Measurements from ENCODE around the gene TRPM3. TPM values are rescaled to one million over a fixed set of nuclear protein-coding genes. Genes with fewer than 3 reads are reported as not detected.

TRPM3 gene
- total and polyA plus RNA-seq, 2 of the 13 experiments (the other 11 are each of a cell fraction or from before 2014, with no cell fraction given): not detected

DNA sequence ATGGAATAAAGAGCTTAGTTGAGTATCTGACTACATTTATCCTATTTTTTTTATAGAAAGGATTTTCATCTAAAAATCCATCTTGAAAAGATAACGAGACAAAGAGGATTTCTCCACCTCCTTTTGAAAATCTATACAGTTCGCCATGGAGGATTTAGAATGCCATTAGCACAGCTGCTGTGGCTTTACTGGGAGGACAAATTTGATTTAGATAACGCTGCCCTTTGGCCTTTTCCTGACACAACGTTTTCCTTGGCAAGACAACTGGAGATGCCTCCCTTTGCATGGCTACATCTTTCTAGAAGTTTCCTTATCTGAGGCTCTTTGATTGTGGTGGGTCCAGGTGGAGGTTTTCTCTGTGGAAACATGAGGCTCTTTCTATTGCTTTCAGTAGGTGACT, 560.3 kb downstream of the TRPM3 start:
- H3K79me2 ChIP-seq (ENCODE audit: insufficient read depth, low read length): no peaks in the 10 kb centered on the region
- no peaks in the 10 kb centered on the region for H4K20me1 ChIP-seq (ENCODE audit: insufficient read depth, low read length)
- CTCF ChIA-PET (ENCODE audit: low intra/inter-chr PET ratio, low total read pairs): no interaction called here
- no peaks in the 10 kb centered on the region for H3K36me3 ChIP-seq (replicated peaks in 1 of 2; ENCODE audit: control insufficient read depth in 1 of 2, insufficient read depth in 2 of 2, low read length in 2 of 2)
- H3K4me3 ChIP-seq (replicated peaks in 1 of 3; ENCODE audit: insufficient read depth in 1 of 3, low read depth in 2 of 3, low read length in 3 of 3): no peak overlapping the region
- H3K4me1 ChIP-seq (ENCODE audit: insufficient read depth, low read length): no peaks in the 10 kb centered on the region
- H2AFZ ChIP-seq (ENCODE audit: low read length): no peak overlapping the region
- intact Hi-C loops (cut with micrococcal nuclease; ENCODE audit: unreplicated experiment) (no loop called here), in situ Hi-C loops (cut with HindIII; ENCODE audit: extremely low pct_ligation_motif_present, low pct_unique_long_range_greater_than_20kb) (no loop called here)
- ATAC-seq (no peak), DNase-seq (ENCODE audit: low spot score) (no peak), FAIRE-seq (no peak)
- H3K4me2 ChIP-seq (ENCODE audit: low read depth, low read length): no peak overlapping the region
- H3K27me3 ChIP-seq (ENCODE audit: control insufficient read depth in 1 of 2, insufficient read depth in 2 of 2, low read length in 2 of 2): no peaks in the 10 kb centered on the region; a peak in 1 of 5 replicates
- 3% methylated on average over 4 of the region's 4 CpGs for WGBS (ENCODE audit: low lambda C conversion rate)
- no peaks in the 10 kb centered on the region for H3K9me3 ChIP-seq (ENCODE audit: low read length)
- POLR2A ChIA-PET: no interaction called here
- no peak overlapping the region for H3K27ac ChIP-seq (ENCODE audit: extremely low read length, insufficient read depth, low read length)
- H3K9ac ChIP-seq (ENCODE audit: insufficient read depth, low read depth, low read length): no peak overlapping the region
- BruUV-seq (replicated peaks): no TSS peak
- TF ChIP-seq NR2F6 (IDR thresholded peaks at IDR 0.05) (no peak), NR2F6 (CRISPR knock-in tag; IDR thresholded peaks at IDR 0.05) (no peak), ZSCAN22 (CRISPR knock-in tag; IDR thresholded peaks at IDR 0.05) (no peak), AKAP8 (CRISPR knock-in tag; IDR thresholded peaks at IDR 0.05) (no peak), FIP1L1 (IDR thresholded peaks at IDR 0.05; ENCODE audit: borderline replicate concordance, insufficient read depth, low read depth, low read length) (no peak), ZNF589 (CRISPR knock-in tag; conservative IDR thresholded peaks at IDR 0.05) (no peak)
- TF ChIP-seq, protein P1, sequence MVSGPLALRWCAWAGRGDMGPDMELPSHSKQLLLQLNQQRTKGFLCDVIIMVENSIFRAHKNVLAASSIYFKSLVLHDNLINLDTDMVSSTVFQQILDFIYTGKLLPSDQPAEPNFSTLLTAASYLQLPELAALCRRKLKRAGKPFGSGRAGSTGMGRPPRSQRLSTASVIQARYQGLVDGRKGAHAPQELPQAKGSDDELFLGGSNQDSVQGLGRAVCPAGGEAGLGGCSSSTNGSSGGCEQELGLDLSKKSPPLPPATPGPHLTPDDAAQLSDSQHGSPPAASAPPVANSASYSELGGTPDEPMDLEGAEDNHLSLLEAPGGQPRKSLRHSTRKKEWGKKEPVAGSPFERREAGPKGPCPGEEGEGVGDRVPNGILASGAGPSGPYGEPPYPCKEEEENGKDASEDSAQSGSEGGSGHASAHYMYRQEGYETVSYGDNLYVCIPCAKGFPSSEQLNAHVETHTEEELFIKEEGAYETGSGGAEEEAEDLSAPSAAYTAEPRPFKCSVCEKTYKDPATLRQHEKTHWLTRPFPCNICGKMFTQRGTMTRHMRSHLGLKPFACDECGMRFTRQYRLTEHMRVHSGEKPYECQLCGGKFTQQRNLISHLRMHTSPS (CRISPR knock-in tag; IDR thresholded peaks at IDR 0.05; ENCODE audit: low read depth): no peak
- TF ChIP-seq, protein P2, sequence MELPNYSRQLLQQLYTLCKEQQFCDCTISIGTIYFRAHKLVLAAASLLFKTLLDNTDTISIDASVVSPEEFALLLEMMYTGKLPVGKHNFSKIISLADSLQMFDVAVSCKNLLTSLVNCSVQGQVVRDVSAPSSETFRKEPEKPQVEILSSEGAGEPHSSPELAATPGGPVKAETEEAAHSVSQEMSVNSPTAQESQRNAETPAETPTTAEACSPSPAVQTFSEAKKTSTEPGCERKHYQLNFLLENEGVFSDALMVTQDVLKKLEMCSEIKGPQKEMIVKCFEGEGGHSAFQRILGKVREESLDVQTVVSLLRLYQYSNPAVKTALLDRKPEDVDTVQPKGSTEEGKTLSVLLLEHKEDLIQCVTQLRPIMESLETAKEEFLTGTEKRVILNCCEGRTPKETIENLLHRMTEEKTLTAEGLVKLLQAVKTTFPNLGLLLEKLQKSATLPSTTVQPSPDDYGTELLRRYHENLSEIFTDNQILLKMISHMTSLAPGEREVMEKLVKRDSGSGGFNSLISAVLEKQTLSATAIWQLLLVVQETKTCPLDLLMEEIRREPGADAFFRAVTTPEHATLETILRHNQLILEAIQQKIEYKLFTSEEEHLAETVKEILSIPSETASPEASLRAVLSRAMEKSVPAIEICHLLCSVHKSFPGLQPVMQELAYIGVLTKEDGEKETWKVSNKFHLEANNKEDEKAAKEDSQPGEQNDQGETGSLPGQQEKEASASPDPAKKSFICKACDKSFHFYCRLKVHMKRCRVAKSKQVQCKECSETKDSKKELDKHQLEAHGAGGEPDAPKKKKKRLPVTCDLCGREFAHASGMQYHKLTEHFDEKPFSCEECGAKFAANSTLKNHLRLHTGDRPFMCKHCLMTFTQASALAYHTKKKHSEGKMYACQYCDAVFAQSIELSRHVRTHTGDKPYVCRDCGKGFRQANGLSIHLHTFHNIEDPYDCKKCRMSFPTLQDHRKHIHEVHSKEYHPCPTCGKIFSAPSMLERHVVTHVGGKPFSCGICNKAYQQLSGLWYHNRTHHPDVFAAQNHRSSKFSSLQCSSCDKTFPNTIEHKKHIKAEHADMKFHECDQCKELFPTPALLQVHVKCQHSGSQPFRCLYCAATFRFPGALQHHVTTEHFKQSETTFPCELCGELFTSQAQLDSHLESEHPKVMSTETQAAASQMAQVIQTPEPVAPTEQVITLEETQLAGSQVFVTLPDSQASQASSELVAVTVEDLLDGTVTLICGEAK (IDR thresholded peaks at IDR 0.05): no peak
- TF ChIP-seq, protein P2 (CRISPR knock-in tag; IDR thresholded peaks at IDR 0.05): no peak

Measured in HepG2 (cell line).